Endothelial cell of umbilical vein (primary cell): Measurements from ENCODE around the gene CCDC117. TPM values are rescaled to one million over a fixed set of nuclear protein-coding genes. Genes with fewer than 3 reads are reported as not detected.

Experiments used
- BruUV-seq: library from RNA; stranded (reverse); fragments of 400-500 nt; replicated peaks from 2 replicates; lab custom pipeline; 2021; lab: Mats Ljungman, UMichigan
- CTCF ChIA-PET: fragments of 300-600, 350-600 bp; sonication (Branson Sonifier 250); formaldehyde crosslinking; loops from one replicate; lab custom pipeline; 2021; ENCODE audit warnings: antibody characterized with exemption, inconsistent platforms; lab: Charles Lee
- POLR2A ChIA-PET: fragments of 300-600, 350-600 bp; sonication (Branson Sonifier 250); formaldehyde crosslinking; loops from one replicate; lab custom pipeline; 2021; ENCODE audit warnings: antibody characterized with exemption, inconsistent platforms; lab: Charles Lee
- DNase-seq: peaks from one replicate; pipeline ENCODE4 v3.0.0-alpha.2; 2011; ENCODE audit warnings: low read depth, low spot score
- FAIRE-seq: peaks from 2 replicates; lab custom pipeline; 2011; peaks lifted over from hg19 to GRCh38; lab: Jason Lieb, UNC
- H2AFZ ChIP-seq: 2 replicates; pipeline ENCODE4 v1.6.0; 2012; ENCODE audit warnings: low read depth, low read length, control low read depth, inconsistent platforms
- H3K27ac ChIP-seq: 2 replicates; pipeline ENCODE4 v1.5.1; 2011; ENCODE audit warnings: low read depth, mild to moderate bottlenecking, control low read depth, low read length, moderate library complexity; ENCODE audit not compliant: insufficient read depth
- H3K27me3 ChIP-seq, 2 experiments: 2 replicates each; pipeline versions ENCODE4 v1.6.0 to v1.6.1; 2011; ENCODE audit warnings: low read length in 2 of 2, mixed read lengths in 1 of 2; ENCODE audit not compliant: control insufficient read depth in 2 of 2, insufficient read depth in 2 of 2
- H3K36me3 ChIP-seq, 2 experiments: 2 replicates in 1 of 2; 3 replicates in 1 of 2; pipeline ENCODE4 v1.5.1; 2011; ENCODE audit warnings: low read length in 2 of 2, mild to moderate bottlenecking in 1 of 2, moderate library complexity in 1 of 2; ENCODE audit not compliant: control insufficient read depth in 2 of 2, insufficient read depth in 2 of 2; ENCODE audit errors: extremely low read depth in 1 of 2
- H3K4me1 ChIP-seq: 3 replicates; pipeline ENCODE4 v1.5.1; 2011; ENCODE audit warnings: mild to moderate bottlenecking, low read length; ENCODE audit not compliant: control insufficient read depth, insufficient read depth; ENCODE audit errors: extremely low read depth
- H3K4me2 ChIP-seq: 2 replicates; pipeline ENCODE4 v1.6.1; 2011; ENCODE audit warnings: low read length, control low read depth, mixed read lengths; ENCODE audit not compliant: insufficient read depth
- H3K4me3 ChIP-seq, 3 experiments: fragments of 200-600 bp in 1 of 3; sonication (generic), shearing (Covaris generic) in 1 of 3; replicated peaks in 1 of 3; 2 replicates each; pipeline ENCODE4 v1.5.1; 2011 to 2016; ENCODE audit warnings: control low read depth in 3 of 3, low read length in 3 of 3, mild to moderate bottlenecking in 2 of 3, inconsistent platforms in 1 of 3, low read depth in 1 of 3, moderate library complexity in 1 of 3; ENCODE audit not compliant: insufficient read depth in 1 of 3
- H3K79me2 ChIP-seq: 2 replicates; pipeline ENCODE4 v1.6.0; 2012; ENCODE audit warnings: low read length, inconsistent platforms; ENCODE audit not compliant: control insufficient read depth, insufficient read depth
- H3K9ac ChIP-seq: replicated peaks from 2 replicates; pipeline ENCODE3; 2011; ENCODE audit warnings: low read length, control low read depth; ENCODE audit not compliant: insufficient read depth; ENCODE audit errors: extremely low read depth
- H3K9me1 ChIP-seq: replicated peaks from 3 replicates; pipeline ENCODE4 v1.6.0; 2011; ENCODE audit warnings: mild to moderate bottlenecking, low read length; ENCODE audit not compliant: control insufficient read depth, insufficient read depth; ENCODE audit errors: extremely low read depth
- H3K9me3 ChIP-seq: replicated peaks from 2 replicates; pipeline ENCODE4 v1.5.1; 2012; ENCODE audit warnings: low read length, inconsistent platforms; ENCODE audit not compliant: control insufficient read depth, insufficient read depth
- H4K20me1 ChIP-seq: replicated peaks from 2 replicates; pipeline ENCODE3; 2011; ENCODE audit warnings: mild to moderate bottlenecking, low read length; ENCODE audit not compliant: control insufficient read depth, insufficient read depth; ENCODE audit errors: extremely low read depth
- CTCF ChIP-seq, 2 donors: IDR thresholded peaks; 1 replicate in 1 of 2; 2 replicates in 1 of 2; pipeline ENCODE4 v1.5.1; 2011; ENCODE audit warnings: low read length in 2 of 2, mild to moderate bottlenecking in 2 of 2, moderate library complexity in 2 of 2, control low read depth in 1 of 2, inconsistent platforms in 1 of 2, low read depth in 1 of 2; ENCODE audit not compliant: insufficient read depth in 1 of 2; ENCODE audit errors: extremely low read depth in 1 of 2
- FOS ChIP-seq: IDR thresholded peaks from 2 replicates; pipeline ENCODE4 v1.6.1; 2011; ENCODE audit warnings: mild to moderate bottlenecking, low read length, moderate library complexity, borderline replicate concordance; ENCODE audit not compliant: insufficient read depth
- GATA2 ChIP-seq: IDR thresholded peaks from 2 replicates; pipeline ENCODE4 v1.7.0; 2011; ENCODE audit warnings: low read depth, mild to moderate bottlenecking, moderate library complexity, mixed read lengths, low read length; ENCODE audit not compliant: insufficient read length, insufficient read depth
- JUN ChIP-seq: IDR thresholded peaks from 2 replicates; pipeline ENCODE4 v1.6.1; 2011; ENCODE audit warnings: borderline replicate concordance, low read depth; ENCODE audit not compliant: insufficient read length, insufficient read depth
- MAX ChIP-seq: IDR thresholded peaks from 2 replicates; pipeline ENCODE4 v1.6.1; 2011; ENCODE audit not compliant: insufficient read depth, insufficient read length
- POLR2A ChIP-seq: IDR thresholded peaks from 2 replicates; pipeline ENCODE4 v1.6.1; 2012; ENCODE audit warnings: low read depth, mild to moderate bottlenecking, control low read depth, low read length
- dilution Hi-C: fragments of 300-500 bp; cut with MboI; formaldehyde crosslinking; loops from one replicate; pipeline ENCODE4 v1.15.0; 2019; ENCODE audit warnings: low sequenced_read_pairs; ENCODE audit not compliant: extremely low pct_ligation_motif_present
- intact Hi-C: fragments of 100-400 bp; cut with micrococcal nuclease; formaldehyde crosslinking; loops from one replicate; pipeline ENCODE4 v1.10.0; 2022
- polyA plus RNA-seq, 4 experiments: library from polyadenylated mRNA; depleted of rRNA in 3 of 4; stranded (reverse) in 3 of 4; unstranded in 1 of 4; fragments of >200 nt; gene quantifications; 2 replicates each; pipeline versions ENCODE4 v1.2.1 to v1.2.3, GENCODE V29; 2011 to 2012; ENCODE audit warnings: missing spikeins in 1 of 4
- total RNA-seq: library from RNA; stranded (reverse); gene quantifications from 2 replicates; pipeline ENCODE4 v1.2.3, GENCODE V29; 2021

The CCDC117 gene
- total and polyA plus RNA-seq, 2 donors (not counting 3 experiments of a cell fraction or from before 2014, with no cell fraction given): 5.5 to 23.3 TPM

- Histone ChIP-seq H3K9me1 (no peaks in the 10 kb centered on the region), H2AFZ (no peak overlapping the region), H3K9me3 (no peaks in the 10 kb centered on the region), H3K79me2 (no peaks in the 10 kb centered on the region), H4K20me1 (no peaks in the 10 kb centered on the region), H3K9ac (no peak overlapping the region), H3K27me3 (no peaks in the 10 kb centered on the region), H3K4me1 (no peaks in the 10 kb centered on the region), H3K4me2 (no peak overlapping the region), H3K36me3 (no peaks in the 10 kb centered on the region), H3K4me3 (no peak overlapping the region), H3K27ac (no peak overlapping the region)
- no peak for FAIRE-seq
- DNase-seq: no peak
- dilution Hi-C loops (no loop called here), intact Hi-C loops (no loop called here)
- ChIA-PET CTCF (no interaction called here), POLR2A (no interaction called here)
- no peak for TF ChIP-seq FOS
- TF ChIP-seq POLR2A: no peak
- TF ChIP-seq CTCF (IDR thresholded peaks at IDR 0.05; ENCODE audit: extremely low read depth in 1 of 2, insufficient read depth in 1 of 2, low read depth in 1 of 2, low read length in 2 of 2): no peak
- TF ChIP-seq MAX: no peak
- no peak for TF ChIP-seq GATA2
- no peak for TF ChIP-seq JUN
- BruUV-seq: no TSS peak
These were observed 49.0 kb downstream of the CCDC117 start for GRCh38 chr22:28821452-28821851.
